Right lobe of liver (tissue), 4 donors: ENCODE data around the gene PRKCA.

Experiments
- CTCF ChIP-seq, 4 donors: fragments of 200-600 bp in 3 of 4; fragments of 450-650 bp in 1 of 4; IDR thresholded peaks; one replicate each; pipeline versions ENCODE4 v1.5.1 to v1.8.0; 2016 to 2022; ENCODE audit warnings: antibody characterized with exemption in 4 of 4, mild to moderate bottlenecking in 2 of 4
- POLR2A ChIP-seq: fragments of 450-650 bp; IDR thresholded peaks from one replicate; pipeline ENCODE4 v1.6.1; 2017; ENCODE audit warnings: antibody characterized with exemption, mild to moderate bottlenecking
- donor health status: DM: no; HTN: no; CAD: no.
- donor health status: DM: no; HTN: no; CAD: no.
- donor health status: DM: no; HTN: yes; CAD: no.

GRCh38 chr17:66730461-66730923, 428.1 kb downstream of the PRKCA start:
- TF ChIP-seq CTCF (IDR thresholded peaks at IDR 0.05), result no peak
- TF ChIP-seq POLR2A, result no peak
